Sigmoid colon (tissue), 7 donors: ENCODE data around the gene TEAD4. TPM values are rescaled to one million over a fixed set of nuclear protein-coding genes. Genes with fewer than 3 reads are reported as not detected.

ENCODE experiments used
- DNase-seq: peaks from one replicate; pipeline ENCODE4 v3.0.0-alpha.2; 2019
- H3K27ac ChIP-seq, 4 donors: fragments of 200-600 bp; sonication (generic); one replicate each; pipeline ENCODE4 v1.5.1; 2016 to 2019; ENCODE audit warnings: mild to moderate bottlenecking in 1 of 4
- H3K27me3 ChIP-seq, 3 donors: fragments of 200-600 bp; sonication (generic); one replicate each; pipeline ENCODE4 v1.5.1; 2019; ENCODE audit warnings: mild to moderate bottlenecking in 1 of 3
- H3K36me3 ChIP-seq, 4 donors: fragments of 200-600 bp; sonication (generic); one replicate each; pipeline ENCODE4 v1.5.1; 2016 to 2019
- H3K4me1 ChIP-seq, 4 donors: fragments of 200-600 bp; sonication (generic); one replicate each; pipeline ENCODE4 v1.5.1; 2017 to 2019
- H3K4me3 ChIP-seq, 4 donors: fragments of 200-600 bp; sonication (generic); one replicate each; pipeline ENCODE4 v1.5.1; 2017 to 2019; ENCODE audit warnings: mild to moderate bottlenecking in 2 of 4, moderate library complexity in 1 of 4
- H3K9me3 ChIP-seq, 4 donors: fragments of 200-600 bp in 3 of 4; sonication (generic) in 3 of 4; one replicate each; pipeline versions ENCODE4 v1.5.1 to v1.6.1; 2013 to 2019
- EP300 ChIP-seq, 4 donors: sonication (generic); formaldehyde crosslinking; IDR thresholded peaks; one replicate each; pipeline ENCODE4 v1.6.1; 2017; ENCODE audit warnings: antibody characterized with exemption in 4 of 4
- POLR2A ChIP-seq, 2 donors: fragments of 450-650 bp; IDR thresholded peaks; one replicate each; pipeline ENCODE4 v1.6.1; 2016; ENCODE audit warnings: antibody characterized with exemption in 2 of 2, mild to moderate bottlenecking in 2 of 2, moderate library complexity in 2 of 2
- POLR2AphosphoS5 ChIP-seq, 4 donors: sonication (generic); formaldehyde crosslinking; IDR thresholded peaks; one replicate each; pipeline ENCODE4 v1.6.1; 2017; ENCODE audit warnings: antibody characterized with exemption in 4 of 4
- WGBS, 2 donors: extraction: QIAGEN DNeasy Blood & Tissue Kit; methylation state at CpG; one replicate each; pipeline ENCODE4 v1.1.7; 2013; 5-methylcytosine and 5-hydroxymethylcytosine counted together
- intact Hi-C: fragments of 100-400 bp; cut with DNase I; formaldehyde crosslinking; loops from one replicate; pipeline ENCODE4 v1.15.1; 2023
- polyA plus RNA-seq, 3 donors: library from polyadenylated mRNA; stranded (reverse); fragments of 200-250 nt; gene quantifications; one replicate each; pipeline ENCODE4 v1.2.3, GENCODE V29; 2013
- total RNA-seq, 4 donors: library from RNA; depleted of rRNA; stranded (reverse); fragments of >200 nt; gene quantifications; one replicate each; pipeline ENCODE4 v1.1.0, GENCODE V29; 2016
- TF ChIP-seq, protein P1 (sequence below), 4 experiments: fragments of 450-650 bp in 3 of 4; fragments of 200-600 bp in 1 of 4; IDR thresholded peaks; one replicate each; pipeline ENCODE4 v1.5.1; 2016 to 2019; ENCODE audit warnings: antibody characterized with exemption in 4 of 4, mild to moderate bottlenecking in 3 of 4, moderate library complexity in 2 of 4
- donor health status: healthy with polysubstance abuse.
- donor health status: Bipolar disorder and iron deficiency.
- donor health status: healthy.

TEAD4 gene
- total and polyA plus RNA-seq, 7 donors, result 1.6 to 31.2 (median 3.8) TPM

DNA sequence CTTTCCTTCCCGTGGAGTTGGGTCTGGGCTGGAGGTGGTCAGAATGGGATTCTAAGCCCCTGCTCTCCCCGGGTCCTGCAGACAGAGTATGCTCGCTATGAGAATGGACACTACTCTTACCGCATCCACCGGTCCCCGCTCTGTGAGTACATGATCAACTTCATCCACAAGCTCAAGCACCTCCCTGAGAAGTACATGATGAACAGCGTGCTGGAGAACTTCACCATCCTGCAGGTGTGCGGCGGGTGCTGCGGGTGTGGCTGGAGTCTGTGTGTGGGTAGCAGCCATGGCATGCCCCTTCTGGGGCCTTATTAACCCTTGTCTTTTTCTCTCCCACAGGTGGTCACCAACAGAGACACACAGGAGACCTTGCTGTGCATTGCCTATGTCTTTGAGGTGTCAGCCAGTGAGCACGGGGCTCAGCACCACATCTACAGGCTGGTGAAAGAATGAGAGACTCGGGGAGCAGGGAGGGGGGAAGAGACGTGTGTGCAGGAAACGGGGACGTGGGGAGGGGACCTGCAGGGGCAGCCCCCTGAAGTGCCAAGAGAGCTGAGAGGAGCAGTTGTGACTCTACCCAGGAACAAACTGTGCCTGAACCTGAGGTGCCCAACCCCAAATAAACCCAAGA is 80.9 kb downstream of the TEAD4 start:
- Histone ChIP-seq H3K9me3 (no peaks in the 10 kb centered on the region), H3K27me3 (no peaks in the 10 kb centered on the region), H3K4me1 (peaks cover 0 to 3% (median 1%) of the 10 kb centered on the region in 4 donors), H3K4me3 (no peak overlapping the region), H3K36me3 (peaks cover 0 to 21% (median 0%) of the 10 kb centered on the region in 4 donors), H3K27ac (no peak overlapping the region)
- TF ChIP-seq POLR2AphosphoS5 (IDR thresholded peaks at IDR 0.05) (no peak), EP300 (IDR thresholded peaks at IDR 0.05) (no peak), POLR2A (IDR thresholded peaks at IDR 0.05) (no peak)
- TF ChIP-seq, protein P1, sequence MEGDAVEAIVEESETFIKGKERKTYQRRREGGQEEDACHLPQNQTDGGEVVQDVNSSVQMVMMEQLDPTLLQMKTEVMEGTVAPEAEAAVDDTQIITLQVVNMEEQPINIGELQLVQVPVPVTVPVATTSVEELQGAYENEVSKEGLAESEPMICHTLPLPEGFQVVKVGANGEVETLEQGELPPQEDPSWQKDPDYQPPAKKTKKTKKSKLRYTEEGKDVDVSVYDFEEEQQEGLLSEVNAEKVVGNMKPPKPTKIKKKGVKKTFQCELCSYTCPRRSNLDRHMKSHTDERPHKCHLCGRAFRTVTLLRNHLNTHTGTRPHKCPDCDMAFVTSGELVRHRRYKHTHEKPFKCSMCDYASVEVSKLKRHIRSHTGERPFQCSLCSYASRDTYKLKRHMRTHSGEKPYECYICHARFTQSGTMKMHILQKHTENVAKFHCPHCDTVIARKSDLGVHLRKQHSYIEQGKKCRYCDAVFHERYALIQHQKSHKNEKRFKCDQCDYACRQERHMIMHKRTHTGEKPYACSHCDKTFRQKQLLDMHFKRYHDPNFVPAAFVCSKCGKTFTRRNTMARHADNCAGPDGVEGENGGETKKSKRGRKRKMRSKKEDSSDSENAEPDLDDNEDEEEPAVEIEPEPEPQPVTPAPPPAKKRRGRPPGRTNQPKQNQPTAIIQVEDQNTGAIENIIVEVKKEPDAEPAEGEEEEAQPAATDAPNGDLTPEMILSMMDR (IDR thresholded peaks at IDR 0.05), result no peak
- intact Hi-C loops, result loop anchor here (2.0 kb wide), 1 partner anchor 187 kb away; no protein-coding TSS in a partner anchor
- WGBS, 2 donors, result 90 to 95% methylated on average over 15 of the region's 15 CpGs
- DNase-seq, result no peak

- intact Hi-C loops, result loop anchor here (2.0 kb wide), 1 partner anchor 188 kb away; no protein-coding TSS in a partner anchor
- TF ChIP-seq, protein P1 (IDR thresholded peaks at IDR 0.05), result no peak
- TF ChIP-seq EP300 (IDR thresholded peaks at IDR 0.05) (no peak), POLR2A (IDR thresholded peaks at IDR 0.05) (no peak), POLR2AphosphoS5 (IDR thresholded peaks at IDR 0.05) (no peak)
- Histone ChIP-seq H3K4me3 (no peak overlapping the region), H3K9me3 (no peaks in the 10 kb centered on the region), H3K4me1 (no peaks in the 10 kb centered on the region), H3K27me3 (no peaks in the 10 kb centered on the region), H3K27ac (no peak overlapping the region), H3K36me3 (peaks cover 0 to 21% (median 0%) of the 10 kb centered on the region in 4 donors)
- no peak for DNase-seq
- WGBS, 2 donors, result 92 to 93% methylated on average over 29 of the region's 29 CpGs
Measured at GRCh38 chr12:3040663-3041544, 81.7 kb downstream of the TEAD4 start.

DNA sequence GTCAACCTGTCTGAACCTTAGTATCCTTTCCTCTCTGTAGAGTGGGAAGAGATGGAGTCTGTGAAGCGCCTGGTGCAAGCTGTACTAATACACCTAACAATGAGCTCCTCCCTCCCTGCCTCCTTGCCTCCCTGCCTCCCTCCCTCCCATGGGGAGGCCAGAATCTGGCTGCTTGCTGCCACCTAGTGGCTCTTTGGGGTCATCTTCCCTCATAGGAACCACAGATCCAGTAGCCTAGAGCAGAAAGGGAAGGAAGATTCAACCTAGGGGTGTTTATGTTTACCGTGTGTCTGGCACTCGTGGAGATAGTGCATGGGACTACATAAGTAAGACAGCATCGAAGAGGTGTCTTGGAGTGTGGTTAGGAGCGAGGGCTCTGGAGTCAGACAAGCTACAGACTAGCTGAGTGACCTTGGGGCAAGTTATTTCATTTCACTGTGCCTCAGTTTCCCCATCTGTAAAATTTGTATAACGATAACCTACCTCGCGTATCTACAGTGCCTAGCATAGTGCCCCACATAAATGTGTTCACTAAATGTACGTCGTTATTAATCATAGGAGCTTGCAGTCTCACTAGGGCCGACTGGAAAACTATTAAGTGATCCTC is 82.5 kb downstream of the TEAD4 start:
- no peak for TF ChIP-seq EP300 (IDR thresholded peaks at IDR 0.05)
- no peak for TF ChIP-seq POLR2AphosphoS5 (IDR thresholded peaks at IDR 0.05)
- TF ChIP-seq, protein P1 (IDR thresholded peaks at IDR 0.05), result peak in 2 of 4 experiments; percentile 33 to 61
- no peaks in the 10 kb centered on the region for H3K9me3 ChIP-seq
- intact Hi-C loops, result loop anchor here (2.0 kb wide), 1 partner anchor 189 kb away; no protein-coding TSS in a partner anchor
- 69 to 70% methylated on average over 11 of the region's 11 CpGs for WGBS, 2 donors
- H3K27ac ChIP-seq, result no peak overlapping the region
- H3K36me3 ChIP-seq, result peaks cover 0 to 21% (median 0%) of the 10 kb centered on the region in 4 donors
- H3K4me3 ChIP-seq, result no peak overlapping the region
- peak; percentile 79 for DNase-seq
- H3K27me3 ChIP-seq, result no peaks in the 10 kb centered on the region
- no peaks in the 10 kb centered on the region for H3K4me1 ChIP-seq

GRCh38 chr12:3042394-3042793 is 83.2 kb downstream of the TEAD4 start:
- H3K36me3 ChIP-seq, result peaks cover 0 to 21% (median 0%) of the 10 kb centered on the region in 4 donors
- H3K4me1 ChIP-seq, result no peaks in the 10 kb centered on the region
- no peak overlapping the region for H3K4me3 ChIP-seq
- intact Hi-C loops, result no loop called here
- H3K27ac ChIP-seq, result no peak overlapping the region
- H3K27me3 ChIP-seq, result no peaks in the 10 kb centered on the region
- H3K9me3 ChIP-seq, result no peaks in the 10 kb centered on the region
- TF ChIP-seq EP300 (IDR thresholded peaks at IDR 0.05) (no peak), POLR2AphosphoS5 (IDR thresholded peaks at IDR 0.05) (no peak), POLR2A (IDR thresholded peaks at IDR 0.05) (no peak)
- TF ChIP-seq, protein P1 (IDR thresholded peaks at IDR 0.05), result no peak
- DNase-seq, result no peak
- 46 to 83% methylated on average over 8 of the region's 8 CpGs for WGBS, 2 donors
